Measurements from ENCODE around the gene DARS2.

DARS2 gene

GRCh38 chr1:173886746-173887611 lies 62.5 kb downstream of the DARS2 start:
- Mint-ChIP-seq H3K27ac (no peak overlapping the region), H3K9me3 (no peaks in the 10 kb centered on the region), H3K4me3 (no peak overlapping the region), H3K4me1 (peaks cover 7% of the 10 kb centered on the region), H3K27me3 (no peaks in the 10 kb centered on the region), H3K36me3 (peaks cover 30% of the 10 kb centered on the region)
- ATAC-seq (ENCODE audit: low read depth) (no peak), DNase-seq (ENCODE audit: low spot score in 2 of 2) (no peak)

GRCh38 chr1:173887627-173888026 lies 63.2 kb downstream of the DARS2 start:
- Mint-ChIP-seq H3K4me1 (peaks cover 5% of the 10 kb centered on the region), H3K36me3 (peaks cover 29% of the 10 kb centered on the region), H3K27me3 (no peaks in the 10 kb centered on the region), H3K27ac (no peak overlapping the region), H3K4me3 (no peak overlapping the region), H3K9me3 (no peaks in the 10 kb centered on the region)
- no peak for DNase-seq (ENCODE audit: low spot score in 2 of 2)
- ATAC-seq (ENCODE audit: low read depth): no peak

GRCh38 chr1:173888749-173889148 lies 64.3 kb downstream of the DARS2 start:
- ATAC-seq (ENCODE audit: low read depth) (no peak), DNase-seq (ENCODE audit: low spot score in 2 of 2) (no peak)
- H3K36me3 Mint-ChIP-seq: peaks cover 30% of the 10 kb centered on the region
- no peak overlapping the region for H3K4me3 Mint-ChIP-seq
- peaks cover 5% of the 10 kb centered on the region for H3K4me1 Mint-ChIP-seq
- H3K27me3 Mint-ChIP-seq: no peaks in the 10 kb centered on the region
- no peaks in the 10 kb centered on the region for H3K9me3 Mint-ChIP-seq
- H3K27ac Mint-ChIP-seq: no peak overlapping the region

- ATAC-seq (ENCODE audit: low read depth): no peak
- no peak overlapping the region for H3K4me3 Mint-ChIP-seq
- H3K4me1 Mint-ChIP-seq: peaks cover 8% of the 10 kb centered on the region
- no peaks in the 10 kb centered on the region for H3K27me3 Mint-ChIP-seq
- H3K36me3 Mint-ChIP-seq: peaks cover 36% of the 10 kb centered on the region
- no peak overlapping the region for H3K27ac Mint-ChIP-seq
- DNase-seq (ENCODE audit: low spot score in 2 of 2): no peak
- no peaks in the 10 kb centered on the region for H3K9me3 Mint-ChIP-seq
Observed at GRCh38 chr1:173889885-173890284, 65.4 kb downstream of the DARS2 start.

GRCh38 chr1:173893611-173894010 lies 69.1 kb downstream of the DARS2 start:
- DNase-seq (ENCODE audit: low spot score in 2 of 2) (no peak), ATAC-seq (ENCODE audit: low read depth) (no peak)
- Mint-ChIP-seq H3K4me1 (peaks cover 13% of the 10 kb centered on the region), H3K27me3 (no peaks in the 10 kb centered on the region), H3K27ac (no peak overlapping the region), H3K9me3 (no peaks in the 10 kb centered on the region), H3K36me3 (peaks cover 19% of the 10 kb centered on the region), H3K4me3 (no peak overlapping the region)

- ATAC-seq (ENCODE audit: low read depth) (no peak), DNase-seq (ENCODE audit: low spot score in 2 of 2) (no peak)
- Mint-ChIP-seq H3K9me3 (no peaks in the 10 kb centered on the region), H3K4me1 (peaks cover 13% of the 10 kb centered on the region), H3K27me3 (no peaks in the 10 kb centered on the region), H3K4me3 (no peak overlapping the region), H3K27ac (no peak overlapping the region), H3K36me3 (peaks cover 18% of the 10 kb centered on the region)
Observed at GRCh38 chr1:173894189-173894588, 69.7 kb downstream of the DARS2 start.

- no peak for ATAC-seq (ENCODE audit: low read depth)
Observed at GRCh38 chr1:173900427-173900826, 76.0 kb downstream of the DARS2 start.

GRCh38 chr1:173900992-173901391 lies 76.5 kb downstream of the DARS2 start:
- Mint-ChIP-seq H3K9me3 (no peaks in the 10 kb centered on the region), H3K27me3 (no peaks in the 10 kb centered on the region), H3K27ac (no peak overlapping the region), H3K36me3 (peaks cover 13% of the 10 kb centered on the region), H3K4me1 (peaks cover 4% of the 10 kb centered on the region), H3K4me3 (no peak overlapping the region)
- ATAC-seq (ENCODE audit: low read depth) (no peak), DNase-seq (ENCODE audit: low spot score in 2 of 2) (no peak)

More at GRCh38 chr1:173900427-173900826, 76.0 kb downstream of the DARS2 start:
- no peaks in the 10 kb centered on the region for H3K9me3 Mint-ChIP-seq
- H3K4me1 Mint-ChIP-seq: peaks cover 6% of the 10 kb centered on the region
- no peak for DNase-seq (ENCODE audit: low spot score in 2 of 2)
- H3K36me3 Mint-ChIP-seq: peaks cover 13% of the 10 kb centered on the region
- H3K27ac Mint-ChIP-seq: no peak overlapping the region
- no peak overlapping the region for H3K4me3 Mint-ChIP-seq
- H3K27me3 Mint-ChIP-seq: no peaks in the 10 kb centered on the region

- Mint-ChIP-seq H3K4me1 (no peaks in the 10 kb centered on the region), H3K27me3 (no peaks in the 10 kb centered on the region), H3K27ac (no peak overlapping the region), H3K9me3 (no peaks in the 10 kb centered on the region), H3K36me3 (peaks cover 13% of the 10 kb centered on the region), H3K4me3 (no peak overlapping the region)
- DNase-seq (ENCODE audit: low spot score in 2 of 2): no peak
- ATAC-seq (ENCODE audit: low read depth): no peak
Observed at GRCh38 chr1:173903827-173904531, 79.5 kb downstream of the DARS2 start.
